Measurements from ENCODE around the gene USP35.

Gene USP35

DNA sequence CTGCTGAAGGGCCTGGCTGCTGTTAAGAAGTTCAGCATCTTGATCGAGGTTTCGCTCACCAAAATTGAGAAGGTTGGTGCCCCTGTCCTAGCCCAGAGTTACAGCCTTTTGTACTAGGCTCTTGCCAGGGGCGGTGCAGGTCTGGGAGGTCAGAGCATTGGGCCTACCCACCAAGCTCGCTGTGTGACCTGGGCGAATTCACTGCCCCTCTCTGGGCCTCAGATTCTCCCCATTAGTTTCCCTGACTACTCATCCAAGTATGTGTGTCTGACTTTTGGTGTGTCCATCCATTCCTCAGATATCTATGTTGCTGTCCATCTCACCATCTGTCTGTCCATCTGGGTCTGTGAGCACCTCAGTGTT lies 10.9 kb downstream of the USP35 start:
- no peak for DNase-seq

- no peak for DNase-seq
These were observed 11.3 kb downstream of the USP35 start for GRCh38 chr11:78200061-78200460.

- no peak for DNase-seq
These were observed 11.8 kb downstream of the USP35 start for GRCh38 chr11:78200553-78200952.

DNA sequence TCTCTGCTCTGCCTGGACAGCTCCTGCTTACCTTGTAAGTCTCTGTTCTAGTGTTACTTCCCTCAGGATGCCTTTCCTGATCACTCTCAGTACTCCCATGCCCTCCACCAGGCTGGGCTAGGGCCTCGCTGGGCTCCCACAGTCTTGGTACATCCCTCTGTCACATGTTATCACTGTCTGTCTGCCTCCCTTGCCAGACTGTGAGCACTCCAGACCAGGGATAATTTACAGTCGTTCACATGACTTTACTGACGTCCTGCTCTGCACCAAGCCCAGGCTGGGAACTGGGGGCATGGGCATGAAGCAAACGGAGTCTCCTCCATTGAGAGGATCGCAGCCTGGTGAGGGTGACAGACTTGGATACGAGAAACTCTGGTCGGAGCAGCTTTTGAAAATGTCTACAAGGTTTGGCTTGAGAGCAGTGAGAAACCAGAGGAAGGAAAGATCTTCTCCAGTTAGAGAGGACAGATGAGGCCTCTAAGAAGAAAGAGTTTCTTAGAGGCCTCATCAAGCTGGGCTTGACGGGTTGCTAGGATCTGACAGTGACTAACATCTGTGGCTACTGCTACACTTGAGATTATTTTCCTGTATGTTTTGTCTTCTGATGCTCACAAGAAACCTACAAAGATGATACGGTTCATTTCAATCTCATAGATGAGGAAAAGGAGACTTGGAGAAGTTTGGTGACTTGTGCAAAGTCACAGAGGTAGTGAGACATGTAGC lies 12.5 kb downstream of the USP35 start:
- DNase-seq: no peak

DNA sequence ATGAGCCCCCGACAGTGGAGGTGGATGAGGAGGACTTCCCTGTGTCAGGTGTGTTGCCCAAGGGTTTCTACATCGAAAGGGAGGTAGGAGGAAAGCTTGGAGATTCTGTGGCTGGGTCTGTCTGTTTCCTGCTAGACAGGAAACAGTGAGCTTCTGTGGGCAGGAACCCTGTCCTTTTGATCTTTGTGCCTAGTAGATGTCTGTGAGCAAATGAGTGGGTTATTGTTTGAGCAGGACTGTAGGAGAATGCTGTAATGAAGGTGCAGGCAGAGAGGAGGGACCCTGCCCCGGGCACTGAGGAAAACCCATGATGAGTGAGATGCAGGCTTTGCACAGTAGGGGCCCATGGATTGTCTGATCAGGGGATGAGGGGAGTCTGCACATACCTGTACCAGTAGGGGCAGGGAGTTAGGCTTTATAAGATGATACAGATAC lies 14.0 kb downstream of the USP35 start:
- peak; percentile 51 for DNase-seq

DNA sequence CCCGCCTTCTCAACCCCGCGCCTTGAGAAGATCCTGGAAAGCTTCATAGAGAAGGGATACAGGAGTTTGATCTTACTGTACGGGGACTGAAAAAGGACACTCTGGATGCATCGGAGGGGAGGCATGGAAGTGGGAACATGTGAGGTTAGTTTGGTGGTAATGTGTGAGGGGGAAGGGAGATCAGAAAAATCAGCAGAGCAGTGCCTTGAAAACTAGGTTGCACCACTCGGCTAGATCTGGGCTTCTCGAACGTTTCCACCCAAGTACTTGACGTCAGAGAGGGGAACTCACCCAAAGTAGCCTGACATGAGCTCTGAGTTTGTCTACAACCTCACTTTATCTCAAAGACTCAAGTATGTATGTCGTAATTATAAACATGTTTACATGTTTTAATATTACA lies 14.5 kb downstream of the USP35 start:
- no peak for DNase-seq

DNA sequence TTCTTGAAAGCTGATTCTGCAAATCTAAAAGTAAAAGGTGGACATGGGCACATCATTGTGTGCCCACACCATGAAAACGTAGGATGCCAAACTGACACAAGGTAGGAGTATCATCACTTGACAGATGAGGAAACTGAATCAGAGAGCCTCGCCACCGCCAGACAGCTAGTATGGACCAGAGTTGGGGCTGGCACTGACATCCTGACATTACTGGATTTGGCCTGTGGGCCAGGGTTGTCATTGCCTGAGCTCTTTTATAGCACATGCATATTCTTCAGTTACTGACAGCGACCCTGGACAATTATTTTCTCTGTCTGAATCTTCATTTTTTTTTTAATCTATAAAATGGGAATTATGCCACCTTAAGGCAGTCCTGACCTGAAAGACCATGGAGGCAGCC lies 16.5 kb downstream of the USP35 start:
- DNase-seq: no peak

- no peak for DNase-seq
These were observed 17.0 kb downstream of the USP35 start for GRCh38 chr11:78205691-78206090.

- no peak for DNase-seq
These were observed 19.0 kb downstream of the USP35 start for GRCh38 chr11:78207532-78208256.

DNA sequence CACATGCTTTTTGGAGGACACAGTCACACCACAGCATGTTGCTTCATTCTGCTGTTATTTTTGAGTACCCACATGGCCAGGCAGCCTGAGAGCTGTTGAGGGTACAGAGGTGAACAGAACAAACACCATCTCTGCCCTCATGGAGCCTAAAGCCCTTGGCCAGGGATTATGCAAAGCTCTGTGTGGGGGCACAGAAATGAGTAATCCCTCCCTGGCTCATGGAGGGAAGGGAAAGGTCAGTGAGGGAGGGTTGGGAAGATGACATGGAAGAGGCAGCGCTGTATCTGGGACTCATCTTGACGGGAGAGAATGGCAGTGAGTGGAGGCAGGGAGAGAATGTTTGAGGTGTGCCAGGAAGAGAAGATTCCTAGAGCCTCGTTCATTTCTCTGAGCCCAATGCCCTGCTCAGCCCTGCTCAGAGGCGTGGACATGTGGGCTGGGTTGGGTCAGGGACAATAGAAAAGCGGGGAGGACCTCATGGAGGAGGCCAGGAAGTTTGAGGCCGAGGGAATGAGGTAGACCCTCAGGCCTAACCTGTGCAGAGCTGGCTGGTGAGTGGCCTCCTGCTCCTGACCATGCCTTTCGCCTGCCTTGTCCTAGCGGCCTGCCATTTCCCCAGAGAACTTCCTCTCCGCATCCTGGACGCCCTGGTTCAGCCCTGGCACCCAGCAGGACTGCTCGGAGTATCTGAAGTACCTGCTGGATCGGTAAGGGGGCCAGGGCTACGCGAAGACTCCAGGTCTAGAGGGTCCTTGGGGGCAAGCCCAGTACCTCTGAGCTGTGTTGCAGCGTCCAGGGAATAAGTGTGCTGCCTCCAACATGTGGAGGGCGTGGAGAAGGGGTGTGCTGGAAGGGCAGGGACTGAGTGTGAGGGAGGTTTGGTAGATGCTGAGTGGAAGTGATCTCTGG lies 19.8 kb downstream of the USP35 start:
- no peak for DNase-seq

- no peak for DNase-seq
These were observed 20.8 kb downstream of the USP35 start for GRCh38 chr11:78209478-78209877.

DNA sequence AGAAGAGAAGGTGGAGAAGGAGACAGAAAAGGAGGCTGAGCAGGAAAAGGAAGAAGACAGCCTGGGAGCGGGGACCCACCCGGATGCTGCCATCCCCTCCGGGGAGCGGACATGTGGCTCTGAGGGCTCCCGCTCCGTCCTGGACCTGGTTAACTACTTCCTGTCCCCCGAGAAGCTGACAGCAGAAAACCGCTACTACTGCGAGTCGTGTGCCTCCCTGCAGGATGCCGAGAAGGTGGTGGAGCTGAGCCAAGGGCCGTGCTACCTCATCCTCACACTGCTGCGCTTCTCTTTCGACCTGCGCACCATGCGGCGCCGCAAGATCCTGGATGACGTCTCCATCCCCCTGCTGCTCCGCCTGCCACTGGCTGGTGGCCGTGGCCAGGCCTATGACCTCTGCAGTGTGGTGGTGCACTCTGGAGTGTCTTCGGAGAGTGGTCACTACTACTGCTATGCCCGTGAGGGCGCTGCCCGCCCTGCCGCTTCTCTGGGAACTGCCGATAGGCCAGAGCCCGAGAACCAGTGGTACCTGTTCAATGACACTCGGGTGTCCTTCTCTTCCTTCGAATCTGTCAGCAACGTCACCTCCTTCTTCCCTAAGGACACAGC lies 21.4 kb downstream of the USP35 start:
- no peak for DNase-seq

DNA sequence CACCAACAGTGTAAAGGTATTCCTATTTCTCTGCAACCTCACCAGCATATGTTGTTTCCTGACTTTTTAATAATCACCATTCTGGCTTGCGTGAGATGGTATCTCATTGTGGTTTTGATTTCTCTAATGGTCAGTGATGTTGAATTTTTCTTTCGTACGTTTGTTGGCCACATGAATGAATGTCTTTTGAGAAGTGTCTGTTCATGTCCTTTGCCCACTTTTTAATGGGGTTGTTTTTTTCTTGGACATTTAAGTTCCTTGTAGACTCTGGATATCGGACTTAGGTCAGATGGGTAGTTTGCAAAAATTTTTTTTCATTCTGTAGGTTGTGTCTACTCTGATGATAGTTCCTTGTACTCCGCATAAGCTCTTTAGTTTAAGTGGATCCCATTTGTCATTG lies 22.8 kb downstream of the USP35 start:
- no peak for DNase-seq

DNA sequence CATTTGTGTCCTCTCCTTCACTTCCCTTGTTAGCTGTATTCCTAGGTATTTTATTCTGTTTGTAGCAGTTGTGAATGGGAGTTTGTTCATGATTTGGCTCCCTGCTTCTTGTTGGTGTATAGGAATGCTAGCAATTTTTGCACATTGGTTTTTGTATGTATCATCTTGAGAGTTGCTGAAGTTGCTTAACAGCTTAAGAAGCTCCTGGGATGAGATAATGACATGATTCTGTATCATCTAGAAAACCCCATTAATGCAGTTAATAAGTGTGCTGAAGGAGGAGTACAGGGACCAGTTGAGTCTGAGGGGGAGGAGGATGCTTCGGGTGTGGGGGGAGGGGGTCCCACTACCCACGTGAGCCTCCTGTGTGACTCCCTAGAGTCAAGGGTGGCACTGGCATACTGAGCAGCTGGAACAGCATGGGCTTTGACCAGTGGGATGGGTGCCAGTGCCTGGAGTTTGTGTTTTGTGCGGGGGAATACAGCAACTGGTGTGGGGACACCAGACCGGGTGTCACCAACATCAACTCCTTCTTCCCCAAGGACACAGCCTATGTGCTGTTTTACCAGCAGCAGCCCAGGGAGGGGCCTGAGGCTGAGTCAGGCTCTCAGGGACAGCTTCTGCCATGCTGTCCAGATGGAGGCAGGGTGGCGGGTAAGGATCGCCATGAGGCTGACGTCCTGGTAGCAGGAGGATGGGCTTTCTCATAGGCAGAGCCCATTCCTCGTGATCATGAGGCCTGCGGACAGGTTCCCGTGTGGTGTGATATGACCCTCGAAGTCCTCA lies 24.1 kb downstream of the USP35 start:
- no peak for DNase-seq

DNA sequence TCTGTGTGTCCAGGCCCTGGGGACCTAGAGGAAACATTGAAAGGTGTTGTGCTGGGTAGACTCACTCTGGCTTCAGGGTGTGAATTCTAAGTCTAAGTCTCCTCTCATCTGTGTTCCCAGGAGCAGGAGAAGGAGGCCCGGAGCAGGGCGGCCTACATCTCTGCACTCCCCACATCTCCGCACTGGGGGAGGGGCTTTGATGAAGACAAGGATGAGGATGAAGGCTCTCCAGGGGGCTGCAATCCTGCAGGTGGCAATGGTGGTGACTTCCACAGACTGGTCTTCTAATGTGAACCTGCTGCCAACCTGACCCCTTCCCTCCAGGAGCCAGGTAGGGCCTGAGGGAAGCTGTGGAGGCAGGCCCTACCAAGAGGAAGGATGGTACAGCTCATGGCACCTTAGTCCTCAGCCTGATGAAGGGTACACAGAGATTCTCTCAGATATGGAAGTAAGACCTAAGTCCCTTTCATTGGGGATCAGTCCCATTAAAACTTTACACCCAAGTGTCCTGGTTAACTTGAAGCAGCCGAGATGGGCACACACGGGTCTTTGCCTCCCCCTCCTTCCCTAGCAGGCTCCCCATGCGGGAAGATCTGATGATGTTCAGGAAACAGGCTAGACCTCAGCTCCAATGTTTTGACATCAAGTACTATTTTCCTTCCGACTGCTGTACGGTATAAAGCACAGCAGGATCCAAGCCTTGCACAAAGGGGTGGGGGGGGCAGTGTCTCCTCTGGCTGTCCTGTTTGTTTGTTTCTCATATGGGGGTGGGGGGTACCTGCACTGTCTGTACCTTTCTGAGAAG lies 25.0 kb downstream of the USP35 start:
- DNase-seq: no peak

DNA sequence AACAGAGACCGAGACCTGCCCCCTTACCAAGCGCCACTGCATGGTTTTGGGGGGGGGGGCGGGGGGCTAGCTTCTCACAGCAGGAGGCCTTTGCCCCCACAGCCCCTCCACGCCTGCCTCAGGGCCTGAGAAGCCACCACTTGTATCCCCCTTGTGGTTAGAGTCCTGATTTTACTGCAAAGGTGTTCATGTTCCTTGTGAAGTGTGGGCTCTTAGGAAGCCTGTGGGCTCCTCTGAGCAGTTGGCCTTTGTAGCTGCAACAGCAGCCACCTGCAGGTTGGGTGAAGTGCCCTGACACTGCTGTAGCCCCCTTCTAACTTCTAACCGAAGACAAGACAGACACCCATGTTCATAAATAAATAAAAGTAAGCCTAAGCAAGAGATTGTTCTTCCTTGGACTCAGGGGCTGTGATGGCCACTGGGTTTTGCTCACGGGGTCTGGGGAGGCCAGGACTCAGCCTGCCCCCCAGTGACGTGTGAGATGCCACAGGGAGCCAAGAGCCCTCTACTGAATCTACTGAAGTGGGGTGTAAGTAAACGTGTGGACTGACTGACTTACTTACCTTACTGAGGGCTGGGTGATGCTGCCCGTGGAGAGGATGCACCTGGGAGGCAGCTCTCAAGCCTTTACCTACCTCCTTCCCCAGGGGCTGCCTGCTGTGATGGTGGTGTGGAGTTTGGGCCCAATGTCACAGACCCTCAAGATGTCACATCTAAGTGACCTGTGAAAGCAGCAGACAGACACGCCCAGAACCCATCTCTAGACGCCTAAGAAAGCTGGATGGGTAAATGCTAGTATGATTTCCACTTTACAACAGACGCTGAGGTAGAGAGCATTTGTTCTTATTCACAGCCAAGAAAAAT lies 25.8 kb downstream of the USP35 start:
- no peak for DNase-seq

DNA sequence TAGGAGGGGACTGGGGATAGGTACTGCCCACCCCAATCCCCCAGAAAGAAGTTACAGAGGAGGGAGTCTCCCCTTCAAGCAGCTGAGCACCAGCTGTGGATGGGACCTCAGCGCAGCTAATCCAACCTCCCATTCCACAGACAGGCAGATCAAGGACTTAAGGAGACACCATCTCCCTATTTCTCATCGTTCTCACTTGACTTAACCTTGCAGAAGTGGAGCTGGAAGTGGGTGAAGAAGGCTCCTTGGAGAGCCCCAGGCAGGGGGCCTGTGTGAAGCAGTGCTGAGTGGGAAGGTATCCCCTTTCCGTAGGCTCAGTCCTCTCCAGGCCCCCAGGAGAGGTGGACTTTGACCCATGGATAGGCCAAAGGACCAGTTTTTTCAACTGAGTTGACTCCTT lies 27.3 kb downstream of the USP35 start:
- no peak for DNase-seq

- DNase-seq: no peak
These were observed 28.0 kb downstream of the USP35 start for GRCh38 chr11:78216571-78217287.

DNA sequence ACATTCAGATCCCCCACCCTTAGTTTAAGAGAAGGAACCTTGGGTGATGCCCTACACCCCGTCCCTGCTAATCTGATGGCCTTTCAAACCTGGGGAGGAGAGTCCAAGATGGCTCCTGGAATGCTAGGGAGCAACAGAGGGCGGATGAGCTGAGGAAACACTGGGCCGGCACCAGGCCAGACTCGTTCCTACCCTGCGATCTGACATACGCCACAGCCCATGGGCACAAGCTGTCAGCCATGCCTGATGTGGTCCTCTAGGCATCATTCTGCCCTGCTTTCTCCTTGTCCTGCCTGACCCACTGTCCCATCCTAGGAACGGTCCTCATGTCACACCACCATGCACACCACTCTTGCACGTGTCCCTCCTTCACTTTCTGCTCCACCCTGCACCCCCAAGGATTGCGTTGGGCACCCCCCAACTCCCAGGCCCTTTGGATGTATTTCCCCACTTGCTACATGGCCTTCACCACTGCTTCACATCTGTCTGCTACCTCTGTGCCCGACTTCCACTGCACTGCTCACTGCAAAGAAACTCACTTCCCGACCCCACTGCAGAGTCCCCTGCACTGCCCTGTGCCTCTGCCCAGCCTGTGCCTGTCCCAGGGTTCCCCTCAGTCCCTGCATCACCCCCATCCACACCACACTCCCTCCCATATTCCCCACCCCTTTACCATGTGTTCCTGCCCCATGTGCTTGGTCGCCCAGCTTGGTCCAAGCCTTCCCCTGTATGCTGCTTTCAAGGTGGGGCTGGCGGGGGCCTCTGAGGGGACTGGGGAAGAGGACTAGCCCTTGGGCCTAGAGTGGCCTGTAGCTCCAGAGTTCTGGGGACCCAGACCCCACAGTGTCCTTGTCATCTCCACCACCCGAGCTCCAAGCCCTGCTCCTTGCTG lies 29.2 kb downstream of the USP35 start:
- no peak for DNase-seq
